ELF-1 (cell line): ENCODE results near the gene NUDT22.

Experiments used
- DNase-seq: peaks from one replicate; pipeline ENCODE4 v3.0.0-alpha.2; 2016; ENCODE audit warnings: low read depth, low spot score

The NUDT22 gene

GRCh38 chr11:64269540-64270220 is 43.6 kb downstream of the NUDT22 start:
- peak; percentile 100 for DNase-seq

DNA sequence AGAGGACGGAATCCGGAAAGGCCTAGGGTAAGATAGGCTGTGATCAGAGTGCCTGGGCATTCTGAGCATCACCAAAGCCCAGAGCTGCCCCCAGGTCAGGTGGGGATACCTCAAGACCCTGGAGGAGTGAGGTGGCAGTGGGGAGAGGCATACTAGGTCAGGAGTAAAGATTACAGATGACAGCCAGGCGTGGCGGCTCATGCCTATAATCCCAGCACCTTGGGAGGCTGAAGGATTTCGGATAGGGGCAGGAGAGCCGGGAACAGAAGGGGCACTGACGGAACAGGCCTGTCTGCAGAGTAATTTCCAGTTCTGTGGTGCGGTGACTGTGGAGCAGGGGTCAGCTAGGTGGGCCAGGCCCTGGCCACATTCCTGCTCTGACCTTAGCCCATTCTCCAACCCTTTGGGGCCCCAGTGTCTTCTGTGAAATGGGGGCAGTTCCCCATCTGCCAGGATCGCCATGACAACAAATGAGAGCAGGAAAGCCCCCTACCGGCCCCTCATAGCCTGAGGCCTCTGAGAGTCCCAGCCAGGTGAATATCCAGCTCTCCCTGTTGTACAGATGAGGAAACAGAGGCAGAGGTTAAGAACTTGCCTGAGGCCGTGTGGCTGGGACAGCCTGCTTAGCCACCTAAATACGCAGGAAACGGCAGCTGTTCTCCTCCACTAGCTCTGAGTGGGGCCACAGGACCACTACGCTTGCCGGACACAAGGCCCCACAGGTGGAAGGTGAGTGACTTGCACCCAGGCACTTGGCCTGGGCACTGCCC is 49.1 kb downstream of the NUDT22 start:
- DNase-seq = peak; percentile 71

- DNase-seq = no peak
Measured at GRCh38 chr11:64275841-64276240, 49.8 kb downstream of the NUDT22 start.

- no peak for DNase-seq
Measured at GRCh38 chr11:64276653-64277431, 50.8 kb downstream of the NUDT22 start.

DNA sequence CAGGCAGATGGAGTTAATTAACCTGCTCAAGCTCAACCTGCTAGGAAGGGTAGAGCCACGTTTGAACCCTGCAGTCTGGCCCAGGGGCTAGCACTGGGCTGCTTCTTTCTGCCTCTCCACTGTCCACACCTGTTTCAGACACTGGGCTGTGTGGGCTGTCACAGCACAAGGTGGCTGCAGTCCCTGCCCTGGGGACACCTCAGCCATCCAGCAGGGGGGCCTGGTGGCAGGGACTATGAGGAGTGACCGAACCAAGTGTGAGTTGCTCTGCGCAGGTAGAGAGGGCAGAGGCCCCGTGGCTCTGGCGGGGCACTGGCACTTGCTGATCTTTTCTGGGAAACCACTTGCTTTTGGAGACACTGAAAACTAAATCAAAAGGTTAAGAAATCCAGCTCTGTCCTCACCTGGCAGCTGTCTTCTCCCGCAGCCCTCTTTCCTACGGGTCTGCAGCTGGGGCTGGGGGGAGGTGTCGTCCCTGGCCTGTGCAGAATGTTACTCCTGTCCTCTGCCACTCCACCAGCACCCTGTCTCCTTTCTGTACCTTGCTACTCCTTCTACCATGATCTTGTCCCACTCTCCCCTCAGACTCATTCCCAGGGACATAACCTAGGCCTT is 52.6 kb downstream of the NUDT22 start:
- DNase-seq = no peak
